SW 1271 (cell line): Measurements from ENCODE around the gene POLA1.

ENCODE experiments used
- DNase-seq, 2 experiments: peaks; one replicate each; lab custom pipeline; 2025; lab: John Stamatoyannopoulos, UW

The POLA1 gene

GRCh38 chrX:24879679-24880078 is 186.0 kb downstream of the POLA1 start:
- no peak for DNase-seq

DNA sequence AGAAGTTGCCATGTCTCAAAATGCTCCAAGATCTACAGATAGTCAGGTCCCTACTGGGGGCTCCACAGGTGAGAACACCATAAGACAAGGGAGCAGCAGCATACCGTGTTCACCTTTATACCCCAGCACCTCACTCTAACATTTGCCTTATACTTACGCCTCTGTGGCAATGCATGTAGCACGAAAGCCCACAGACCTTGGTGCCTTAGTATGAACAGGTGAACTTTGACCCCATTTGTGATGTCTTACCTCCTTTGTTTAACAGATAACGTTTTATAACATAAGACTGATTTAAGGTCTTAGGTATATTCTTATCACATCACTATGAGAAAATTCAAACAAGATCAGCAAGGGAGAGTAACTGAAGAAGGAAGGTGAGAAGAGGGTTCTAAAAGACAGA is 193.2 kb downstream of the POLA1 start:
- DNase-seq, result no peak

DNA sequence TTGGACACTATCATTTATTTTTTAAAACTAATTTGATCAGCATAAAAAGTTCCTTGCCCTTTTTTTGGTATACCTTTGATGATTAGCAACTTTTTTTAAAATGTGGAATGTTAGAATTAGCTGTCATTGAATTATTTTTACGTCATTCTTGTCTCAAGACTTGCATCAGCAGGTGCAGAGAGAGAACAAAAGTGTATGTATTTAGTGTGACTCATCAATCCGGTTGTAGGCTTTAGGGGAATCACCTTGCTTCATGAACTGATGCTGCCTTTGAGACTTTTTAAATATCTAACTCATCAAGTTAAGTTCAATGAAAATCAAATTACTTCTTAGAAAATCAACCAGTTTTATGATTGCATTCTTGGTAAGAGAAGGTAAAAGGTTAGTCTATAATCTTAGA is 197.0 kb downstream of the POLA1 start:
- DNase-seq, result no peak

DNA sequence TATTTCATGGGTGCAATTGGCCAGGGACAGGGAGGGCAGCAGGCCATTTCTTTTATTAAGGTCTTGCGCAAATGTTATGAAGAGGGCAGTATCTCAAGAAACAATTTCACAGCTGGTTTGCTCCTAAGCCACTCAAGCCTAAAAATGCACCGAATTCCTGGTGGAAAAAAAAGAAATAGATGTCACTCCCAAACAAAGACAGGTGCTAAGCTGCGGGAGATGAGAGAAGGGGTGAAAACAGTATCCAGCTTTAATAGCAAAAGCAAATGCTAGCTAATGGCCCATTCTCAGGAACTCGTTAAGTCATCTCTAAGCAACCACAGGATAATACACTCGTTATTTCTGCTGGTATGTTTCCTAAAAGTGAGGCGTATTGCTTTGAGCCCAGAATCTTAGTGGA is 205.7 kb downstream of the POLA1 start:
- no peak for DNase-seq

GRCh38 chrX:24900234-24900633 is 206.5 kb downstream of the POLA1 start:
- no peak for DNase-seq

GRCh38 chrX:24902806-24903205 is 209.1 kb downstream of the POLA1 start:
- no peak for DNase-seq

- no peak for DNase-seq
Observed at GRCh38 chrX:24918715-24919114, 225.0 kb downstream of the POLA1 start.

- no peak for DNase-seq
Observed at GRCh38 chrX:24920769-24921168, 227.1 kb downstream of the POLA1 start.

DNA sequence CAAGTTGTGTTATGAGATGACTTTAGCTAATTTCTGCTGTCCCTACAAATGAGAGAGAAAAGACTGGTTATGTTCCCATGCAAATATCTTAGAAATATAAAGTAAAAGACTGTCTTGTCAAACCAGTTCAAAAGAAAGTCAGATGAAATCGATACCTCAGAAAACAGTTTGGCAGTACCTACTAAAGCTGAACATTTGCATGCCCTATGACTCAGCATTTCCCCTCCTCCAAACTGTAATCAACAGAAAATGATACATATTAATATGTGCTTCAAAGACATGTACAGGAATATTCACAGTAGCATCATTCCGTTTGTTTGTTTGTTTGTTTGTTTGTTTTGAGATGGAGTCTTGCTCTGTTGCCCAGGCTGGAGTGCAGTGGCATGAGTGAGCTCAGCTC is 231.7 kb downstream of the POLA1 start:
- no peak for DNase-seq

GRCh38 chrX:24927372-24927771 is 233.7 kb downstream of the POLA1 start:
- DNase-seq, result no peak

DNA sequence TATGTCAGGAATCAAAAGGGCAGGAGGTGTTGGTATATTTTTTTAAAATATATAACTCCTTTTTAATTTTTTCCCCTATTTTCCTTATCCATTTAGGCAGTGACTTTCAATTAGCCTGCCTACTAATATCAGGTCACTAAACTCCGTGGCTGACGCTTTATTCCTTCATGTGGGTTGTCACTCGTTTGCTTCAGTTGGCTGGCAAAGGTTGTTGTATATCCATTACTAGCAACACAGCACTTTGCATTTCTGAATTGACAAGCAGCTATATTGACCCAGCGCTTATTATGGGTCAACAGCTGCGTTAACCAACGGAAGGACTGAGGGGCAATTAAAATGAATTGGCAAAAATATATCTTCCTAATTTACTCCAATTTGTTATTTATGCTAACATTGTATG is 234.4 kb downstream of the POLA1 start:
- no peak for DNase-seq

DNA sequence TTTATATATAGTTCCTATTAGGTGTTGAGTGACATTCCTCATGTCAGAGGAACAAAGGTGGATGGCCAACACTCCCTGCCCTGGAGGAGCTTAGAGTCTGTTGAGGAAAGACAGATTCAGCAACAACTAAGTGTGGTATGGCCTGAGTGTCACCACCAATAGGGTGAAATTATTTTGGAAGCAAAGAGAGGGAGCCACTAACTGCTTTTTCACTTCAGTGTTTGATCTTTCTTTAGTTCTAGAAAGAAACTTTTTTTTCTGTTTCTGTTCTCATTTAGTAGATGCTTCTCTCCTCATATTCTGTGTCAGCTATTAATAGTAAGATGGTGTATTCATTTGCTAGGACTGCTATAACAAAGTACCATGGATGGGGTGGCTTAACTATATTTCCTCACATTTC is 240.6 kb downstream of the POLA1 start:
- no peak for DNase-seq

DNA sequence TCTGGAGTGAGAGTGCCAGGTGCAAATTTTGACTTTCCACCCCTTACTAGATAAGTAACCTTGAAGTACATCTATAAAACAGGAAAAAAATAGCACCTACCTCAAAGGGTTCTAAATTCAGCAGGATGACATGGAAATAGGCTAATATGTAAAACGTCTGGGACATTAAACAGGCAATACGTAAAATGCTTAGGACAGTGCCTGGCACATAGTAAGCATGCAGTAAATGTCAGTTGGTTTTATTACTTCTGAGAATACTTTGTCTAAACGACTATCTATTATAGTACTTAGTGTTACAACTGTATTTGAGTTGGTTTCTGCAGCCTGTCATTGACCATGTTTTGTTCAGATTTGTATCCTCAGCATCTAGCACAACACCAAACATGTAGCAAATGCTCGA is 251.3 kb downstream of the POLA1 start:
- DNase-seq, result no peak

GRCh38 chrX:24946369-24946768 is 252.7 kb downstream of the POLA1 start:
- DNase-seq, result no peak

- no peak for DNase-seq
Observed at GRCh38 chrX:24954732-24955131, 261.0 kb downstream of the POLA1 start.

DNA sequence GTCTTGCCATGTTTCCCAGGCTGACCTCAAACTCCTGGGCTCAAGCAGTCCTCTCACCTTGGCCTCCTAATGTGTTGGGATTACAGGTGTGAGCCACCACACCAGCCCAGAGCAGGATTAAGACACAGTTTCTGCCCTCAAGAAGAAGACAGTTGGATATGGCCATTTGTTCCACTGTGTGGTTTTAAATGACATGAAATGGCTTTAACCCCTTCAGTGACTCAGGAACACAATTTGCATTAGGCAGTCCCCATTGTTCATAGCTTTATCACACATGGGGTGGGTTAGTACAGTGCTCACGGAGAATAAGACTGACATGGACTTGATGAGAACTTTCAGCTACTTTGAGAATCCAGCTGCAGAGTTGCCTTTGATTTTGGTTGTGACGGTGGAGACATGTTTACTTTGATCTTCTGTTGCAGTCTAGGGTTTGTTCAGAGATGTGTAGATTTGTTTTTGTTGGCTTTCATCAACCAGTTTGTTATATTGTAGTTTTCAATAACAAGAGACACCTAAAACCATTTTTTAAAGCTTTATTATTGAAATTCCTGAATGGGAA is 261.7 kb downstream of the POLA1 start:
- DNase-seq, result no peak

- no peak for DNase-seq
Observed at GRCh38 chrX:24956828-24957227, 263.1 kb downstream of the POLA1 start.

- DNase-seq, result no peak
Observed at GRCh38 chrX:24961809-24962208, 268.1 kb downstream of the POLA1 start.

DNA sequence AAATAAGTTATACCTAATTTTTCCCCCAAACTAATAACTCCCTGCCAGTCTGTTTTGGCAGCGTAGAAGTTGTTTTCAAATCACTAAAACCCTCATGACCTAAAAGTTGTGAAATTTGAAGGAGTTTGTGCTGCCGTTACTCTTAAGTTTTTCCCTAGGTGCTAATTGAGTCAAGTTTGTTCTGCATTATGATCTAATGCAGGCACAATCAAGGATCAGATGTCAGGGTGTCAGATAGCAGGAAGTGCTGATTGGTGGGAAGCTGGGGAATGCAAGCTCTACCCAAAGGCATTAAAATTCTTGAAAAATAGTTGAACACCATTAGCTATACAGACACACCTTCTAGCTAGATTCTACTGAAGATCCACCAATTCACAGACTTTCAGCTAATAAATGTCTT is 270.1 kb downstream of the POLA1 start:
- DNase-seq, result no peak

- no peak for DNase-seq
Observed at GRCh38 chrX:24965372-24965771, 271.7 kb downstream of the POLA1 start.

GRCh38 chrX:24969812-24970211 is 276.1 kb downstream of the POLA1 start:
- DNase-seq, result no peak

GRCh38 chrX:24979081-24979480 is 285.4 kb downstream of the POLA1 start:
- no peak for DNase-seq

DNA sequence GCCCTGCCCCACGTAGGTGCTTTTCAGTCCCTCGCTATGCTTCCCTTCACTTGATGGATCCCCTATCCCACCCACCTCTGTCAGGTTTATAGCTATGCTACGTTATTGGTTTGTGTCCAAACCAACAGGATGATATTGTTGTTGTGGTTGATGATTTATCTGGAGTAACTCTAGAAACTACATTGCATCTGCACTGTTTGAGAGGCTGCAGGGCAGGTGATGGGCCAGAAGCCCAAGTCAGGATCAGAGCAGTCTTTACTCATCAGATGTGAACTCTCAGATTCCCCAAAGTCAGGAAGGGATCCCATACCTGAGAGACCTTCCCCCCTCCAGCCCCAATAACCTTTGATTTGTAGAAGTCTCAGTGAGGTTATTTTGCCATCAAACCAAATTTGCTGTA is 287.3 kb downstream of the POLA1 start:
- no peak for DNase-seq

DNA sequence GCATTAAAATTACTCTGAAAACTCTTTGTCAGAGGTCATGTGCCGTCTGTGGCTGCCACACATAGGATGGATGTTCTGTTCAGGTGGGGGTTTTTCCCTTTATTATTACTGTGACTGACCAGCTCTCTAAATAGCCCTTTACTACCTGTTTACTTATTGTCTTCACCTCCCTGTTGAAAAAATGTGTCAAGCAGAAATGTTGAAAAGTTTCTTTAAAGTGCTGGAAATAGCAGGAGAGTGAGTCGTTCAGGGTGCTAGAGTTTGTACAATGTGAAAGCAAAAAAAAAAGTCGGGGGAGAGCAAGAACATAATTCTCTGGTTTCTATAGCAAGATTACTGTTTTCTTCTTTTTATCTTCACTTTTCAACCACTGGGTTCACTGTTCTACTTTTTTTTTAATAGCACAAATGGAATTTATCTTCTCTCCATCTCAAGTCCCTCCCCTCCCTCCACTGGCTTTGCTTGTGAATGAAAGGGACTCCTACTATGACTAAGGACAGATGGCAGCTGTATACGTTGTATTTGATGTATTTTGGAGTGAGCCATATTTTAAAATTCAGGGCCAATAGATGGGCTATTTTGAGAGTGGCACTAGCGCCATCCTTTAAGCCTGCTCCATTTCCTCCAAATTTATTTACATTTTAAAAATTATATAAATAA is 288.7 kb downstream of the POLA1 start:
- DNase-seq, result no peak
